D721Med (cell line): Measurements from ENCODE around the gene GHRH.
A peak's percentile ranks its signal among the peaks of the same experiment; 100 is the strongest.

ENCODE experiments used
- DNase-seq: peaks from one replicate; pipeline ENCODE4 v3.0.0; 2011; ENCODE audit warnings: low spot score; ENCODE audit not compliant: insufficient read length
- FAIRE-seq: peaks from 2 replicates; lab custom pipeline; 2011; peaks lifted over from hg19 to GRCh38; lab: Jason Lieb, UNC
- CTCF ChIP-seq: IDR thresholded peaks from 2 replicates; pipeline ENCODE4 v1.5.1; 2012; ENCODE audit warnings: mild to moderate bottlenecking, control low read depth; ENCODE audit not compliant: insufficient read depth; ENCODE audit errors: missing control alignments

Gene GHRH

DNA sequence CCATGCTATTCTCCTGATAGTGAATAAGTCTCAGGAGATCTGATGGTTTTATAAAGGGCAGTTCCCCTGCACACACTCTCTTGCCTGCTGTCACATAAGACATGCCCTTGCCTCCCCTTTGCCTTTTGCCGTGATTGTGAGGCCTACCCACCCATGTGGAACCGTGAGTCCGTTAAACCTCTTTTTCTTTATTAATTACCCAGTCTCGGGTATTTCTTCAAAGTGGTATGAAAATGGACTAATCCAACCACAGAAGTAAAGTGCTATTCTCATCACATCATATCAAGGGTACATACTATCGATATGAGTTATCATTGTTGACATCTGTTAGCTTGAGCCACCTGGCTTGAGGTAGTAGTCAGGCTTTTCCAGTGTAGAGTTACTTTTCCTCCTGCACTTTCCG lies 30.1 kb upstream of the GHRH start:
- no peak for DNase-seq
- no peak for FAIRE-seq
- no peak for TF ChIP-seq CTCF

- TF ChIP-seq CTCF: no peak
- FAIRE-seq (no peak), DNase-seq (no peak)
Measured at GRCh38 chr20:37290158-37290810, 28.7 kb upstream of the GHRH start.

DNA sequence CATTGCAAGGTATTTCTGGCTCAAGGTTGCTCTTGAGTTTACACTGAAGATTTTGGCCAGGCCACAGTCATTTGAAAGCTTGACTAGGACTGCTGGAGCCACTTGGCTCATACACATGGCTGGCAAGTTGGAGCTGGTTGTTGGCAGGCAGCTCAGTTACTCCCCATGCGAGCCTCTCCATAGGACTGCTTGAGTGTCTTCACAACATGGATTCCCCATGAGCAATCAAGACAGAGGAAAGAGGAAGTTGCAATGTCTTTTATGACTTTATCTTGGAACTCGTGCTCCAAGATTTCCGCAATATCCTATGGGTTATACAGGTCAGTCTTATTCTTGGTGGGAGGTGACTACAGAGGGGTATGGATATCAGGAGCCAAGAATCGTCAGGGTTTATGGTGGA lies 26.5 kb upstream of the GHRH start:
- TF ChIP-seq CTCF: no peak
- no peak for FAIRE-seq
- no peak for DNase-seq

DNA sequence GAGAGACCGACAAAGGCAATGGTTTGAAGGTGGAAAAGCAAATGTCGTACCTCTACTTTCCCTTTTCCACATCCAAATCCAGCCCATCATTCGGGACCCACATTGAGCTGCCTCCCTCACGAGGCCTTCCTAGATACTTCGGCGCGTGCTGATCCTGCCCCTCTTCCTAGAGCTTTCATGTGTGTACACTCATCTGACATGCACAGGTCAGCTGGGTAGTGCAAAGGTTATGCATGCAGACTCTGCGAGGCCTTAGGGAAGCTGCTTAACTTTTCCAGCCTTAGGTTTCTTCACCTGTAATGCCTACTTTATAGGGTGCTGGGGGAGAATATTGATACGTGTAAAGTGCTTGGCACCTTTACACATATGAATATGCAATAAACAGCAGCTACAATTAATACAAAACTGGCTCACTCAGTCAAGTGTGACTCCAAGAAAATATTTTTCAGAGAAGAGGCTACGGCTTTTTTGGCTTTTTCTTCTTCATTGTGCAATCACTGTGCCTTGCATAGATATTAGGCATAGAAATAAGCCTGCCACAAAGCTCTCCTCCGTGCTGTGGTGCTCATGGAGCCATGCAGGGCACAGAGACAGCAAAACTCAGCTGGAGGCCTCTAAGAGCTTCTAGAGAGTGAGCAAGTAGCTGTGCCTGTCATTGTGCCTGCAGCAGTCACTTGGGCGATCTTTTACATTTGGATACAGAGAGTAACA lies 24.2 kb upstream of the GHRH start:
- FAIRE-seq: no peak
- no peak for DNase-seq
- no peak for TF ChIP-seq CTCF

- DNase-seq (no peak), FAIRE-seq (no peak)
- TF ChIP-seq CTCF: no peak
Measured at GRCh38 chr20:37284691-37285161, 23.1 kb upstream of the GHRH start.

- no peak for TF ChIP-seq CTCF
- DNase-seq: no peak
- no peak for FAIRE-seq
Measured at GRCh38 chr20:37283530-37284195, 22.0 kb upstream of the GHRH start.

- FAIRE-seq (no peak), DNase-seq (no peak)
- TF ChIP-seq CTCF: peak; percentile 8
Measured at GRCh38 chr20:37282556-37282955, 20.9 kb upstream of the GHRH start.
